Nephron (organoid): Measurements from ENCODE around the gene TXNRD2.

ENCODE experiments used
- H3K27ac Mint-ChIP-seq, 3 experiments: 2 replicates each; pipeline ENCODE4 v1.8.0; 2020; ENCODE audit warnings: mixed read lengths in 3 of 3, mild to moderate bottlenecking in 2 of 3, moderate library complexity in 1 of 3
- H3K27me3 Mint-ChIP-seq: 2 replicates; pipeline ENCODE4 v1.8.0; 2021; ENCODE audit warnings: low read depth, mild to moderate bottlenecking, moderate library complexity, mixed read lengths
- H3K36me3 Mint-ChIP-seq: 2 replicates; pipeline ENCODE4 v1.8.0; 2020; ENCODE audit warnings: low read depth, mixed read lengths
- H3K4me1 Mint-ChIP-seq: 2 replicates; pipeline ENCODE4 v1.8.0; 2020; ENCODE audit warnings: mixed read lengths
- H3K4me3 Mint-ChIP-seq, 3 experiments: 2 replicates each; pipeline ENCODE4 v1.8.0; 2020; ENCODE audit warnings: mild to moderate bottlenecking in 3 of 3, mixed read lengths in 3 of 3, moderate library complexity in 2 of 3
- H3K9me3 Mint-ChIP-seq: 2 replicates; pipeline ENCODE4 v1.8.0; 2020; ENCODE audit warnings: mixed read lengths
- TF ChIP-seq, protein P1 (sequence below), 3 experiments: fragments of 200-600 bp; sonication (generic); IDR thresholded peaks; one replicate each; pipeline ENCODE4 v1.5.0; 2021; ENCODE audit warnings: antibody characterized with exemption in 3 of 3; ENCODE audit not compliant: unreplicated experiment in 3 of 3

The TXNRD2 gene

DNA sequence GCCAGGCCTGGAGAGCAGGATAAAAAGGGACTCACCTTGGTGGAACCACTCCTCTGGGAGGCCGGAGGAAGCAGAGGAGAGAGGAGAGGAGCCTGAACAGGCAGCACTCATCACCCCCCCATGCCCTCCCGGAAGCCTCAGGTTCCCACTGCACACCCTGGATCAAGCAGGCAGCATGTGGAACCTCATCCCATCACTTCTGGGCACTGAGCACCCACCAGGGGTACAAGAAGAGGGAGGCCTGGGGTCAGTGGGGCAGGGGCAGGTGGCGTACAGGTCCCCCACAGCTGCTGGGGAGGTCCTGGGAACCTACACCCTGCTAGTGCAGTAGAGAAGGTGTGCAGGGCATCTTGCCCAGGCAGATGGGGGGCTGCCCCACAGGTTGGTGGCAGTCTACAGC is 35.1 kb upstream of the TXNRD2 start:
- no peaks in the 10 kb centered on the region for H3K9me3 Mint-ChIP-seq
- no peak overlapping the region for H3K27ac Mint-ChIP-seq
- H3K4me3 Mint-ChIP-seq: no peak overlapping the region
- TF ChIP-seq, protein P1, sequence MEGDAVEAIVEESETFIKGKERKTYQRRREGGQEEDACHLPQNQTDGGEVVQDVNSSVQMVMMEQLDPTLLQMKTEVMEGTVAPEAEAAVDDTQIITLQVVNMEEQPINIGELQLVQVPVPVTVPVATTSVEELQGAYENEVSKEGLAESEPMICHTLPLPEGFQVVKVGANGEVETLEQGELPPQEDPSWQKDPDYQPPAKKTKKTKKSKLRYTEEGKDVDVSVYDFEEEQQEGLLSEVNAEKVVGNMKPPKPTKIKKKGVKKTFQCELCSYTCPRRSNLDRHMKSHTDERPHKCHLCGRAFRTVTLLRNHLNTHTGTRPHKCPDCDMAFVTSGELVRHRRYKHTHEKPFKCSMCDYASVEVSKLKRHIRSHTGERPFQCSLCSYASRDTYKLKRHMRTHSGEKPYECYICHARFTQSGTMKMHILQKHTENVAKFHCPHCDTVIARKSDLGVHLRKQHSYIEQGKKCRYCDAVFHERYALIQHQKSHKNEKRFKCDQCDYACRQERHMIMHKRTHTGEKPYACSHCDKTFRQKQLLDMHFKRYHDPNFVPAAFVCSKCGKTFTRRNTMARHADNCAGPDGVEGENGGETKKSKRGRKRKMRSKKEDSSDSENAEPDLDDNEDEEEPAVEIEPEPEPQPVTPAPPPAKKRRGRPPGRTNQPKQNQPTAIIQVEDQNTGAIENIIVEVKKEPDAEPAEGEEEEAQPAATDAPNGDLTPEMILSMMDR (IDR thresholded peaks at IDR 0.05; ENCODE audit: unreplicated experiment in 3 of 3): no peak
- H3K4me1 Mint-ChIP-seq: peaks cover 10% of the 10 kb centered on the region
- no peaks in the 10 kb centered on the region for H3K27me3 Mint-ChIP-seq
- H3K36me3 Mint-ChIP-seq: peaks cover 3% of the 10 kb centered on the region

DNA sequence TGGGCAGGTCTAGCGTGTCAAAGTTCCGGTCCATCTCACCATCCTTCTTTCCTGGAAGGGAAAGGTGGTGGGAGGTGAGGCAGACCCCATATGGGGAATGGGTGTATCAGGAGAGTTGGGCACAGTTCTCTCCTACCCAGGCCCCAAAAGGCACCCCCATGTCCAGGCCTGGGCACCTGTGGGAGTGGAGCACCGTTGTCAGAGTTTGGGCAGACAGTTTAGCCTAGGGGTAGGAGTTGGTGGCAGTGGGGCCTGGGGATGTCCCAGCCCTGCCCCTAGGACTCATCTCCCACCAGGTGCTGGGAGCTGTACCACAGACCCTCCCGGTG is 34.1 kb upstream of the TXNRD2 start:
- H3K27me3 Mint-ChIP-seq: no peaks in the 10 kb centered on the region
- H3K4me1 Mint-ChIP-seq: peaks cover 10% of the 10 kb centered on the region
- TF ChIP-seq, protein P1 (IDR thresholded peaks at IDR 0.05; ENCODE audit: unreplicated experiment in 3 of 3): no peak
- no peak overlapping the region for H3K4me3 Mint-ChIP-seq
- peak overlapping the region in 1 of 3 experiments; percentile 40 for H3K27ac Mint-ChIP-seq
- peaks cover 6% of the 10 kb centered on the region for H3K36me3 Mint-ChIP-seq
- H3K9me3 Mint-ChIP-seq: no peaks in the 10 kb centered on the region

DNA sequence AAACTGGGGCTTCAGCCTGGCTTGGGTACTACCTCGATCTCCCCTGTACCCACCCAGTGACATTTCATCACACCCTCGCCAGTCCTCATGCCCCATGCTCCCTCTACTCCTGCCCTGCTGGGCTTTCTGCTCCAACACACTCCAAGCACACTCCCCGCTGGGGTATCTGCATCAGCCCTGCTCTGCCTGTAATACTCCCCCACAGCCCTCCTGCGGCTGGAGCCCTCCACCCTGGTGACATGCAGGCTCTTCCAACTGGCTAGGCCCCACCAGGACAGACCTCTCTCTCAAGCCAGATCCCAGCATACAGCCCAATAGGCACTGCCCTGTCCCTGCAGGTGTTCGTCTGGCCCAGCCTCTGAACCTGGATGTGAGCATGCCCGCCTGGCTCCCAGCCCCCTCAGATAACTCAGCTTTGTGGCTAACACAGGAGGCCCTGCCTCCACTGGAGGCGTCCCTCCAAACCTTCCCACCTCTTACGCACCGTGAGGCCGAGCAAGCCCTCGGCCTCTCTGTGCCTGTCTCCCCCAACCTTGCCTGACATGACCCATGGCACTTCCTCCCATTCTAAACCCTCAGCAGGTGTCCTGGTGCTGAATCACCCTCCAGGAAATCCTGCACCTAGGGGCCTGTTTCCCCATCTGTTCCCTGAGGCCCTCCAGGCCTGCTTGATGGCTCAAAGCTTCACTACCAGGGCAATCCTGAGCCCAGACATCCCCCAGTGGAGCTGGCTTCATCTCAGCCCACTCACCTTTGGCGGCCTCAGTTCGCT is 33.5 kb upstream of the TXNRD2 start:
- Mint-ChIP-seq H3K36me3 (peaks cover 8% of the 10 kb centered on the region), H3K27ac (peak overlapping the region in 2 of 3 experiments; percentile 26 to 40), H3K27me3 (no peaks in the 10 kb centered on the region), H3K4me1 (peaks cover 10% of the 10 kb centered on the region), H3K9me3 (no peaks in the 10 kb centered on the region), H3K4me3 (no peak overlapping the region)
- TF ChIP-seq, protein P1 (IDR thresholded peaks at IDR 0.05; ENCODE audit: unreplicated experiment in 3 of 3): no peak

DNA sequence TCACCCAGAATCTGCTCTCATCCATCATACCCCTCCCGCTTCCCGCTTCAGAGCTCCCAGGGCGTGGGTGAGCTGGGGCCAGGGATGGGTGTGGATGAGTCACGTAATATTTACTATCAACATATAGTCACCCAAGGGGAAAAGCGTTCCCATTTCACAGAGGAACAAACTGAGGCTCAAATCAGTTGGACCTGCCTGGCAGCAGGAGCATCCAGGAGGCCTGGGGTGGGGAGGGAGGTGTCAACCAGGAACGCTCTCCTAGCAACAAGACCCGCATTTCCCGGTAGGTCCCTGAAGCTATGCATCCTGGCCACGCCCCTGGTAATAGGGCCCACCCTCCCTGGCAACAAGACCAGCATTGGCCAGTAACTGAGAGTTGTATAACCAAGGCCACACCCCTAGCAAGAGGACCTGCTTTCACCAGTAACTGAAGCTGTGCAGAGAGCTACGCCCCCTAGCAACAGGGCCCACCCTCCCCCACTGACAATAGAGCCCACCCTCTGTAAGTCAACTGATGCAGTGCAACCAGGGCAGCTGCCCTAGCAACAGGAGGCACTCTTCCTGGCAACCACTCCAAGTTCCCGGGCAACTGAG is 32.7 kb upstream of the TXNRD2 start:
- Mint-ChIP-seq H3K27ac (peak overlapping the region in 1 of 3 experiments; percentile 40), H3K4me1 (peaks cover 10% of the 10 kb centered on the region), H3K36me3 (peaks cover 8% of the 10 kb centered on the region), H3K27me3 (no peaks in the 10 kb centered on the region), H3K9me3 (no peaks in the 10 kb centered on the region), H3K4me3 (no peak overlapping the region)
- TF ChIP-seq, protein P1 (IDR thresholded peaks at IDR 0.05; ENCODE audit: unreplicated experiment in 3 of 3): no peak

DNA sequence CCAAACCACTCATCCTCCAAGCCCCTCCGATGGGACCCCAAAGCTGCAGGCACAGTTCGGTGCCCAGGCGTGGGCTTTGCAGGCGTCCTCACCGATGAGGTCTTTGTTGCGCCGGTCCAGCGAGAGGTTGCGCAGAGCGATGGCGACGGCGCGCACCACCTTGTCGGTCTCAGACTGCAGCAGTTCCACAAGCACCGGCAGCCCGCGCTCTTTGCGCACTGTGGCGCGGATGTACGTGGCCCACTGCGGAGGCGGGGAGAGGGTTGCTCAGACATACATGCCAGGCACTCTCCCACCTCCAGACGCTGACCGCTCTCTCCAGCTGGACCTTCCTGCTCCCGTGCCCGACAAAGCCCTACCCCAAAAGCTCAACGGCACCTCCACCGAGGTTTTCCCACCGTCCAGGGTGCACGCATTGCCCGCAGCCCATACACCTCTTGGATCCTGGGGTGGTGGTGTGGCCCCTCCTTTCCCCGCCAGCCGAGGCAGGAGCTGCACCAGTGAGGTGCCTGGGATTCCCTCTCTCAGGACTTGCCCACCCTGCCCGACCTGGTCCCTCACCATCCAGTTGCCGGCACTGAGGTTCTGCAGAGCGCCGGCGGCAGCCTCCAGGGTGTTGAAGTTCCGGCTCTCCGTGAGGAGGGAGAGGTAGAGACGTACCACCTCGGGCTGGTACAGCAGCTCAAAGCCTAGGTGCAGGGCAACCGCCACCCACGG is 32.1 kb upstream of the TXNRD2 start:
- no peak overlapping the region for H3K27ac Mint-ChIP-seq
- TF ChIP-seq, protein P1 (IDR thresholded peaks at IDR 0.05; ENCODE audit: unreplicated experiment in 3 of 3): no peak
- H3K36me3 Mint-ChIP-seq: peaks cover 9% of the 10 kb centered on the region

More for the DNA sequence above, 32.1 kb upstream of the TXNRD2 start:
- Mint-ChIP-seq H3K27me3 (no peaks in the 10 kb centered on the region), H3K4me3 (no peak overlapping the region), H3K4me1 (peaks cover 10% of the 10 kb centered on the region), H3K9me3 (no peaks in the 10 kb centered on the region)
